PFSK-1 (cell line): ENCODE measurements around the gene STIP1.

ENCODE experiments used
- FOXP2 ChIP-seq: optimal IDR thresholded peaks from 2 replicates; pipeline ENCODE3; 2011; ENCODE audit warnings: borderline replicate concordance, control low read depth, inconsistent platforms; ENCODE audit not compliant: insufficient read depth; ENCODE audit errors: extremely low read length, extremely low read depth
- POLR2AphosphoS5 ChIP-seq: IDR thresholded peaks from 2 replicates; pipeline ENCODE4 v1.6.1; 2012; ENCODE audit warnings: low read depth, mild to moderate bottlenecking, control low read depth, low read length, moderate library complexity
- SIN3A ChIP-seq: IDR thresholded peaks from 2 replicates; pipeline ENCODE4 v1.6.1; 2012; ENCODE audit warnings: mild to moderate bottlenecking, low read length, moderate library complexity, borderline replicate concordance; ENCODE audit not compliant: insufficient read depth
- TAF1 ChIP-seq: IDR thresholded peaks from 2 replicates; pipeline ENCODE4 v1.6.1; 2012; ENCODE audit warnings: low read length, control low read depth, borderline replicate concordance; ENCODE audit not compliant: insufficient read depth
- TF ChIP-seq, protein P1 (sequence below), 2 experiments: IDR thresholded peaks; 2 replicates each; pipeline versions ENCODE4 v1.6.1 to v1.8.0; 2011 to 2012; ENCODE audit warnings: low read depth in 2 of 2, low read length in 2 of 2, control low read depth in 1 of 2, inconsistent platforms in 1 of 2, mild to moderate bottlenecking in 1 of 2, moderate library complexity in 1 of 2; ENCODE audit not compliant: insufficient read depth in 1 of 2

The STIP1 gene

DNA sequence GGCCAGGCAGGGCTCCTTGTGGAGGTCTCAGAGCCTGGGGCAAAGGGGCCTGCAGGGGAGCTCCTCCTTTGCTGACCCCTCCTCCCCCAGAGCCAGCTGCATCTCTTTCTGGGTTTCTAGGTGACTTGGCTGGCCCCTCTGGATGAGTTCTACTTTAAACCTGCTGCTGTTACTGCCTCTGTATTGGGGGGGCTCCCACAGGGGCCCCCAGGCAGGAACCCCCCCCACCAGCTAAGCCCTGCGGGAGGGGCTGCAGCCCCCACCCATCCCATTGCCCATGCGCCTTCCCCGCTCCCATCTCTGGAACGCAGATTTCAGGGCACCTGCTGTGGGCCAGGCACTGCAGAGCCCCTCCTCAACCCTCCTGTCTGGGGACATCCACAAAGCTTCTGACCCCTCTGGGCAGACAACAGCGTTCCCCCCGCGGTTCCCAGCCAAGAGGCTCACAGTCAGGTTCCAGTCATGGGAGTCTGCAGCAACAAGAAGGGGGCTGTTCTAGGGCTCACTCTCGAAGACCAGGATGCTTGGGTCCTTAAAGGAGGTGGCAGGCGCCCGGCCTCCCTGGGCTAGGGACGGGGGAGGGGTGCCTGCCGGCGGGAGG, 64.5 kb downstream of the STIP1 start:
- no peak for TF ChIP-seq TAF1
- no peak for TF ChIP-seq SIN3A
- TF ChIP-seq, protein P1, sequence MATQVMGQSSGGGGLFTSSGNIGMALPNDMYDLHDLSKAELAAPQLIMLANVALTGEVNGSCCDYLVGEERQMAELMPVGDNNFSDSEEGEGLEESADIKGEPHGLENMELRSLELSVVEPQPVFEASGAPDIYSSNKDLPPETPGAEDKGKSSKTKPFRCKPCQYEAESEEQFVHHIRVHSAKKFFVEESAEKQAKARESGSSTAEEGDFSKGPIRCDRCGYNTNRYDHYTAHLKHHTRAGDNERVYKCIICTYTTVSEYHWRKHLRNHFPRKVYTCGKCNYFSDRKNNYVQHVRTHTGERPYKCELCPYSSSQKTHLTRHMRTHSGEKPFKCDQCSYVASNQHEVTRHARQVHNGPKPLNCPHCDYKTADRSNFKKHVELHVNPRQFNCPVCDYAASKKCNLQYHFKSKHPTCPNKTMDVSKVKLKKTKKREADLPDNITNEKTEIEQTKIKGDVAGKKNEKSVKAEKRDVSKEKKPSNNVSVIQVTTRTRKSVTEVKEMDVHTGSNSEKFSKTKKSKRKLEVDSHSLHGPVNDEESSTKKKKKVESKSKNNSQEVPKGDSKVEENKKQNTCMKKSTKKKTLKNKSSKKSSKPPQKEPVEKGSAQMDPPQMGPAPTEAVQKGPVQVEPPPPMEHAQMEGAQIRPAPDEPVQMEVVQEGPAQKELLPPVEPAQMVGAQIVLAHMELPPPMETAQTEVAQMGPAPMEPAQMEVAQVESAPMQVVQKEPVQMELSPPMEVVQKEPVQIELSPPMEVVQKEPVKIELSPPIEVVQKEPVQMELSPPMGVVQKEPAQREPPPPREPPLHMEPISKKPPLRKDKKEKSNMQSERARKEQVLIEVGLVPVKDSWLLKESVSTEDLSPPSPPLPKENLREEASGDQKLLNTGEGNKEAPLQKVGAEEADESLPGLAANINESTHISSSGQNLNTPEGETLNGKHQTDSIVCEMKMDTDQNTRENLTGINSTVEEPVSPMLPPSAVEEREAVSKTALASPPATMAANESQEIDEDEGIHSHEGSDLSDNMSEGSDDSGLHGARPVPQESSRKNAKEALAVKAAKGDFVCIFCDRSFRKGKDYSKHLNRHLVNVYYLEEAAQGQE (IDR thresholded peaks at IDR 0.05; ENCODE audit: insufficient read depth in 1 of 2, low read depth in 2 of 2, low read length in 2 of 2): no peak
- no peak for TF ChIP-seq POLR2AphosphoS5
- no peak for TF ChIP-seq FOXP2

DNA sequence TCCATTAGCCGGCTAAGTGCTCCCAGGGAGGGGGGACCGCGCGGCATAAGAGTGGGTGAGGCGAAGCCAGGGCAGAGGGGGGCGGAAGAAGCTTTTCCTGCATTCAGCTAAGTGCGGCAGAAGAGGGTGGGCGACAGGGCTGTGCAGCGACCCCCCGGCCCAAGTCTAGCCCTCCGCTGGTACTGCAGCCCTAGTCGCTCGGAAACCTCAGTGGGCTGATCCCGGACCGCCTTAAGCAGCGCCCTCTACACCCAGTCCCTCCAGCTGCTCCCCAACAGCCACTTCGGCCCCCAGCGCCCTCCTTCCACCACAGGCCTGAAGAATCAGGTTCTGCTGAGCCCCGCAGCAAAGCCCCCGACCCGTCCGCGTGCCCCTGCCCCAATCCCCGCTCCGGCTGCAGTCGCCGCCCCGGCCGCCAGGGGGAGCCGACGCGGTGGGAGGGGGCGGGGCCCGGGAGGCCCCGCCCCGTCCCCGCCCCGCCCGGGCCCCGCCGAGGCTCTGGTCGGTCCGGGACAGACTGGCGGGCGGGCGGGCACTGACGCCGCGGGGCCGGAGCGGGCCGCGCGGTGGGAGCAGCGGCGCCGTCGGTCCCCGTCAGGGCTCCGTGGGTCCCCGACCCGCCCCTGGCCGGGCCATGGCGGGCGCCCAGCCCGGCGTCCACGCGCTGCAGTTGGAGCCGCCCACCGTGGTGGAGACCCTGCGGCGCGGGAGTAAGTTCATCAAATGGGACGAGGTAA, 65.2 kb downstream of the STIP1 start, which contains the start of gene PLCB3:
PLCB3 (plus strand) TSS at position 515 of the 737 bp plus-strand sequence; CDS start at position 635, 120 bp downstream.
- TF ChIP-seq, protein P1 (IDR thresholded peaks at IDR 0.05; ENCODE audit: insufficient read depth in 1 of 2, low read depth in 2 of 2, low read length in 2 of 2): peak in 1 of 2 experiments; percentile 58; a peak in 1 of 4 replicates
- peak; percentile 61; the same call in 1 of the 2 replicates for TF ChIP-seq TAF1
- TF ChIP-seq SIN3A: peak; percentile 7; the same call in 1 of the 2 replicates
- peak; percentile 39; the same call in 1 of the 2 replicates for TF ChIP-seq POLR2AphosphoS5
- no peak for TF ChIP-seq FOXP2

DNA sequence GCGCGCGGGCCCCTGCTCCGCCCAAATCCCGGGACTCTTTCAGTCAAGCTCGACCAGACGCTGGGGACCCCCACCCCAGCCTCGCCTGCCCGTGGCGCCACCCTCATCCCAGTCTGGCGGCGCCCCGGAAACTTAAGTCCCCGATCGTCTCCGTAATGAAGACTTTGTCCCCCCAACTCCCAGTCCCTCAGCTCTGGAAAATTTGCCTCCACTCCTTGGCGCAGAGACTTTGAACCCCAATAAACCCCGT, 65.7 kb downstream of the STIP1 start:
- TF ChIP-seq SIN3A (0 out of 2 replicates have a peak, but pooled peaks have one; percentile 0), POLR2AphosphoS5 (no peak), FOXP2 (no peak), TAF1 (no peak)
- TF ChIP-seq, protein P1 (IDR thresholded peaks at IDR 0.05; ENCODE audit: insufficient read depth in 1 of 2, low read depth in 2 of 2, low read length in 2 of 2): no peak

DNA sequence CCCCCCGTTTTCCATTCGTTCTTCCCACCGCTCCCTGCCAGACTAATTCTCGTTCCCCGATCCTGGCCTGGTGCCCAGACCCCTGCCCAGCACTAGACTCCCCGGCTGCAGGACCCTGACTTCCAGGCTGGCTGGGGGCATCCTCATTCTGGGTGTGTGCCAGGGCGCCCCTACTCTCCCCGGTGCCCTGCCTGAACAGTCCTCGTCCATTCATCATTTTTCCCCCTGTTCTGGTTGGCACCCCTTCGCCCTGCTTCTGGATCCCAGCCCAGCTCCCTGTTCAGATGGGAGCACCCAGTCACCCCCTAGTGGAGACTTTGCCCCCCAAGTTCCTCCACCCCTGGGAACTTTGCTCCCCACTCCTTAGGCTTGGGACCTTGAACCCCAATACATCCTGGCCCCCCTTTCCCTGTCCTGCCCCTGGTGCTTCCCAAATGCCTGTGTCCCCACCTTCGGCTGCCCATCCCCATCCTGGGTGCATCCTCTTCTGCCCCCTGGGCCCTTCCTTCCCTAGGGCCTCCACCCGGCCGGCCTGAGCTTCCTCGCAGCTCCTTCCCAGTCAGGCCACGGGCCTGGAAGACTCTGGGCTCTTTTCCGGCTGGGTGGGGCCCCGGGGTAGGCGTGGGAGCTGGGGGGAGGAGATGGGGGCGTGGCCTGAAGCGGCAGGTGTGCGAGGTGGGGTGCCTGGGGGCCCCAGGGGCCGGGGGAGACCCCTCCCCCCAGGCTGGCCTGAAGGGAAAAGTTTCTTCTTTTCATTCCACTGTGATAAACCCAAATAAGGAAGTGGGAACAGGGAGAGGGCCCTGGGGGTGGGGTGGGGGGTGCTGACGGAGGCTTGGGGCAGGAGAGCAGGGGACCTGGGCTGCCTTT, 66.3 kb downstream of the STIP1 start:
- TF ChIP-seq POLR2AphosphoS5 (peak; percentile 84; the same call in 1 of the 2 replicates), FOXP2 (no peak), SIN3A (peak; percentile 48; the same call in 1 of the 2 replicates), TAF1 (peak; percentile 50; the same call in 1 of the 2 replicates)
- TF ChIP-seq, protein P1 (IDR thresholded peaks at IDR 0.05; ENCODE audit: insufficient read depth in 1 of 2, low read depth in 2 of 2, low read length in 2 of 2): no peak
